Urothelium cell line (cell line): ENCODE results near the gene UXS1.

Source experiments
- DNase-seq: peaks from one replicate; pipeline ENCODE4 v3.0.0; 2011; ENCODE audit warnings: low spot score, mixed read lengths
- FAIRE-seq: peaks from 2 replicates; lab custom pipeline; 2011; peaks lifted over from hg19 to GRCh38; lab: Jason Lieb, UNC

The UXS1 gene

DNA sequence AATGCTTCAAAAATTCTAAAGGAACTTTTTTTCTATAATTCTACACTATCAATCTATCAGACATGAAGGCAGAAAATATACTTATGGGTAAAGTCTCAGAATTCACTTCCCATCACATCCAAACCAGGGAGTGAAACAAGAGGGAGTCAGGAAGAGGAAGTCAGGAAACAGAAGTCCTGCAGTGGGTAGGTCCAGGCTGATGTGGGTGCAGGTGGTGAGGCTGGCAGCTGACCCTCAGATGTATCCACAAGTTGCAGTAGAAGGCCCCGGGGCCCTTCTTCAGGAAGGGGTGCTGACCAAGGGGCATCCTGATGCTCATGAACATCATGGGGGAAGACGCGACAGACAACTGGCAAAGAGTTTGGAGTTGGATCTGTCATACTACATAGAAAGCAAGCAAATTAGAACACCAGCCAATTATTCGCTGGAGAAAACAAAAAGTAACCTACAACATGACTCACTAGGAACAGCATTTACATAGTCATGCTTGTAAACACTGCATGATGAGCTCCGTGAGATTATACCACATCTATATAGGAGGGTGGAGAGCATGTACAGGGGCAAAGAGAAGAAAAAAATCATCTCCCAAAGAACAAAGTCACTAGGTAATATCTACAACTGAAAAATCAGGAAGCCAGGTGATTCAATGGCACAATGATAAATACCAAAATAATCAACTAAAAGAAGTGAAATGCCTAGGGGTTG, 4.2 kb downstream of the UXS1 start:
- FAIRE-seq = no peak

GRCh38 chr2:106189325-106189724, 4.8 kb downstream of the UXS1 start:
- FAIRE-seq = no peak
- DNase-seq = no peak

More for the DNA sequence above, 4.2 kb downstream of the UXS1 start:
- no peak for DNase-seq

- FAIRE-seq = no peak
- no peak for DNase-seq
Measured at GRCh38 chr2:106187273-106187891, 6.7 kb downstream of the UXS1 start.

DNA sequence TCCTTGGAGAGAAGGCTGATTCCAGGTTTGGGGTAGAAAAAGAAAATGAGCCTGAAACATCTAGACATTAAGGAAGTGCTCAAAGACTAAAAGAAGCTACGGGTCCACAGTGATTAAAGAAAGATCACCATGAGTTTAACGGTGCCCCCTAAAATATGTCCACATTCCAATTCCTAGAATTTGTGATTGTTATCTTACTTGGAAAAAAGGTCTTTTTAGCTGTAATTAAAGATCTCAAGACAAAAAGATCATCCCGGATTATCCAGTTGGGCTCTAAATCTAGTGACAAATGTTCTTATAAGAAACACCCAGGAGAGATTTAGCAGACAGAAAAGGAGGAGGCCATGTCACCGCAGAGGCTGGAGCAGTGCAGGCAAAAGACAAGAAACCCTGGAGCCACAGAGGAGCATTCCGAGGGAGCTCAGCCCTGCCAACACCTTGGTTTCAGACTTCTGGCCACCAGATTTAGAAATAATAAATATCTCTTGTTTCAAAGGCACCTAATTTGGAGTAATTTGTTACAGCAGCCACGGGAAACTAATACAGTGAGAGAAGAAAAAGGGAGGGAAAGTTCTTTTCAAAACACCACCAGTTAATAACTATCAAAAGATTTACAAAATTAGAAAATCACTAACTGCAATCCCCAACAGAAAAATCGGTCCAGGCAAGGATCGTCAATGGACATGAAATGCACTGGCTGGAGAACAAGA, 8.5 kb downstream of the UXS1 start:
- FAIRE-seq (no peak), DNase-seq (no peak)

GRCh38 chr2:106184857-106185256, 9.2 kb downstream of the UXS1 start:
- FAIRE-seq (no peak), DNase-seq (no peak)

- no peak for FAIRE-seq
- no peak for DNase-seq
Measured at GRCh38 chr2:106184394-106184793, 9.7 kb downstream of the UXS1 start.

DNA sequence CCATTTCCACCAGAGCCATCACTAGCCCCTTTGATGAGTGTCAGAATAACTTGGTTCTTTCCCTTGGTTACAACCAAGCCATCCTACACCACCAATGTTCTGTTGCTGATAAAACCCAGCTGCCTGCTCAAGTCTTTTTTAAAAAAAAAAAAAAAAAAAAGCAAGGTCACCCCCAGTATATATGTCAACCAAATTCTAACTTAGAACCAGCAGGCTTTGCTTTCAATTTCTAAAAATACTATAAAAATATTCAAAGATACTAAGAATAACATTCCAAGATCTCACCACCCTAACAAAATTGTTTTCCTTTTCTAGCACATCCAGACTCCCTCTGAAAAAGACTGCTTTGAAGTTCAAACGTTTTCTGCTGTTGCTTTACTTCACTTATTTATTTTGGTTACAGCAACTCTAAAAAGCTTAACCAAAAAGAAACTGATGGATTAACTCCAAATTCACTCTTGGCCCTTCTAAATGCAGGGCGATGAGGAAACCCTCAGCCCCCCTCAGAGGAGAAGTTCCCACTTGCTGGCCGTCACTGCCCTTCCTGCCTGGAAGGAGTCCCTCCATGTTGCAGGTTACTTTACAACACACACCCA, 10.9 kb downstream of the UXS1 start:
- DNase-seq (no peak), FAIRE-seq (no peak)

DNA sequence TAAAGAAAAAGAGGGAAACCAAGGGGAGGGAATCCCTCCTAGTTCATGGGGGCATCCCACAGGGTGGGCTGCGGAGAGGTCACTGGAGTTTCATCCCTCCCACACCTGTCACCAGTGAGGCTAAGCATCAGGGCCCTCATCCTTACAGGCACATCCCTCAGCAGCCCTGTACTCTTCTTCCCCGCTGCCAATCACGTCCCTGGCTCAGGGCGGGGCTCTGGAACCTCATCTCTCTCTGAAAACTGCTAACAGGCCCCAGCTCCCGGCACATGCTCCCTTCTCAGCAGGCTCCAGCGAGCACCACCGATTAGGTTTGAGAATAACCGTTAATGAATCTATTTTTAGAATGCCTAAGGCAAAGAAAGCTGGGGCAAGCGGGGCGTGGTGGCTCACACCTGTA, 13.0 kb downstream of the UXS1 start:
- DNase-seq = no peak

DNA sequence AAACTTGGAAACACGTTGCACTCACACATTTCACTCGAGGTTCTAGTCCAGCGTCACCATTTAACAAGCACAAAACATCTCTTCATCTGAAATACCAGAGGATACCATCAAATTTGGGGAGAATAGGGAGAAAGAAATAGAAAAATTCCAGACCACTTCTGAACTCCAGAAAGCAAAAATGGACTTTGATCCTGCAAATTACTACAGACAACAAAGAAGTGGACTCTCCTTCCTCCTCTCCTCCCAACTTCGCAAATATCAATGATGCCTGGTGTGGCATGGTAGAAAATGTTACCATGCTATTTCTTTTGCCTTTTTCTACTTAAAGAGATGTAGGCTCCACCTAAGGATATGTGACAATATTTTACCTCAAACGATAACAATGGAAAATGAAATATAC, 13.5 kb downstream of the UXS1 start:
- no peak for DNase-seq
- no peak for FAIRE-seq

More for the DNA sequence above, 13.0 kb downstream of the UXS1 start:
- no peak for FAIRE-seq

DNA sequence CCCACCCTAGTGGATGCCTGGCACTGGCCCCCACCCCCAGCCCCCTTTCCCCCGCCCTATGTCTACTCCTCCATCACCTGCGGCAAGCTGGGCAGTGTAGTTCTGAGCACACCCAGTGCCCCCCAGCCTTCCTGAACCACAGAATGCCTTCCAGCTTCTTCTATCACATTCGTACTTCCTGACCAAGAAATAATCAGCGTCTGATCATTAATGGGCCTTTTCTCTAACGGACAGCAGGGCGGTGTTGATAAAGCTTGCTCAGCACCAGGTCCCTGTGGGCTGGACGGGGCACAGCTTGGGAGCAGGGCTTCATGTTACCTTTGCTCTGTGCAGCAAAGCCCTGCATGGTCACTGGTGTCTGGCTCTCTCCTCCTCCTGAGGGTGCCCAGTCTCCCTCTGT, 15.4 kb downstream of the UXS1 start:
- no peak for DNase-seq
- FAIRE-seq = no peak

GRCh38 chr2:106177581-106177980, 16.5 kb downstream of the UXS1 start:
- FAIRE-seq (no peak), DNase-seq (no peak)

DNA sequence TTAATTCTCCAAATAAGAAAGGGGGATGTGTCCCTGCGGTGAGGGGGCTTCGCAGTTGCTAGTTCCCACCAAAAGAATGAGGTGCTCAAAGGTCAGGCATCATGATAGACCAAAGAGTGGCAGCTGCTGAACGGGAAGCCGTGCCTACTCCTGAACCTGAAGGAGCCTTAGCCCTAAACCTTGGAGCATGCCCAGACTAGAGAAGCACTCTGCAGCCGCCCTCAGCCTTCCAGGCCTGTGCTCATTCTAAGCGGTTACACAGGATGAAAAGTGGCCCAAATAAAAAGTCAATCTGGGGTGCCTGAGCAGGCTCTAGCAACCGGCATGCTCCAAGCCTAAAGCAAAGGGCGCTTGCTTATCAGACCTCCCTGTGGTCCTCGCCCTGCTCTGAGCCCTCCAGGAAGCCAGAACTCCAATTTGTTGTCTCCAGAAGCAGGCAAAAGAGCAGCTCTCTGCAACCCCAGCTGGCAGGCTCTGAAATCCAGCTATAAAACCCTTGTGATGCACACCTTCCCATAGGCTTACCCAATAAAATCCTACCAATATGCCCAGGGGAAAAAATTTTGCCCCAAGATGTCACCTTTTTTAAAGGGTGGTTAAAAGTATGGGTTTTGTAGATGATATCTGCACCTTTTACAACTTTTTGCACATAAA, 17.5 kb downstream of the UXS1 start:
- DNase-seq = no peak
- no peak for FAIRE-seq

- FAIRE-seq (no peak), DNase-seq (no peak)
Measured at GRCh38 chr2:106175086-106175850, 18.8 kb downstream of the UXS1 start.

DNA sequence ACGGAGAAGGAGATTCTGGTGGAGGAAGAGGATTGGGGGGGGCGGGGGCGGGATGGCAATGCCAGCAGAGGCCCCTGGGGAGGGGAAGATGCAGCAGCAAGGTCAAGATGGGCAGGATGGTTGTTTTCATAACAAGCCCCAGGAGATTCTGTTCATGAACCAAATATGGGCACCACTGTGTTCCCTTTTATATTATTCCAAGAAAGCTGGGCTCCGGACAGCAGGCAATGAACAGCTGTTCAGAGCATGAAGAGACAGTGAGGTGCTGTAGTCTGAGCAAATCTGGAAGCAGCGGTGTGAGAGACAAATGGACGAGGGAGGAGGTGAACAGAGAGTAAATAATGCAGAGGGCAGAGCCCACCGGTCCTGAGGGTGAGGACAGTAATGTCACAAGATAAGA, 20.0 kb downstream of the UXS1 start:
- DNase-seq (no peak), FAIRE-seq (no peak)

DNA sequence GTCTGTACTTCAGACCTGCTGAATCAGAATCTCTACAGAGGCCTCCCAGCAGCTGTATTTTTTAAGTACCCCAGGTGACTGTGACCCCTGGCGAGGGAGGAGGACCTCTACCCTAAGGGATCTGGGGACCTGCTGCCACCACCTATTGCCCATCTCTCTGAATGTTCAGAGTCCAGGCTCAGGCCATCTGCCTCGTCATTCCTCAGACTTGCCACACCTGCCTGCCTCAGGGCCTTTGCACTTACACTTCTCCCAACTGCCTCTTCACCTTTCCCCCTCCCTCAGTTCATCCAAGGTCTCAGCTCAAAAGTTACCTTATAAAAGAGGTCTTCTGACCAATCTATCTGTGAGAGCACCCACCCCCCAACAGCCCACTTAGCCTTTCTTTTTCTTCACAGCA, 21.5 kb downstream of the UXS1 start:
- DNase-seq (no peak), FAIRE-seq (no peak)

GRCh38 chr2:106168657-106169056, 25.4 kb downstream of the UXS1 start:
- FAIRE-seq = no peak
- no peak for DNase-seq

GRCh38 chr2:106167067-106167466, 27.0 kb downstream of the UXS1 start:
- FAIRE-seq (no peak), DNase-seq (no peak)

GRCh38 chr2:106165561-106165960, 28.5 kb downstream of the UXS1 start:
- FAIRE-seq (no peak), DNase-seq (no peak)

- no peak for DNase-seq
- no peak for FAIRE-seq
Measured at GRCh38 chr2:106165029-106165428, 29.1 kb downstream of the UXS1 start.

DNA sequence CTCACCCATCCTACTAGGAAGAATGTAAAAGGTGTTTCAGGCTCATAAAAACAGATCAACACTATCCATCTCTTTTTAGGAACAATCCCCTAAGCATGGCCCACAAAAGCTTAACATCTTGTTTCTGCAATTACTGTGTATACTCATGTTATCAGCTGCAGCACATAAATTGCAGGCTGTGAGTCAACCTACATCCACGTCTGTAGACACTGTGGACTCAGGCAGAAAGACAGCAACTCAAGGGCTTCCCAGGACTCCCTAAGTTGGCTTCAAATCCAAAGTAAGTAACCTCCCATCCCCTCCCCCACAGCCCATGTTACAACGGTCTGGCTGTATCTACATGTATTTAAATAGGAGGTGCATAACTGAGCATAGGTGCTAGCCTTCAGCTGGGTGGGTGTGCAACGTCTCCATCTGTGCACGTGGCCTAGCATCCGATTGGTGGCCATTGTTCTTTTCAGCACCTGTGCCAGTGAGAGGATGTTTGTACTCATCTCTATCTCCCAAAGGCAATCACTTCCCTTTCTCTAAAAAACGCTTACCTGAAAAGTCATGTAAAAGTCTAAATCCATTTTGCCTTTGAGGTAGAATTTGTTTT, 30.1 kb downstream of the UXS1 start:
- no peak for FAIRE-seq

More for the DNA sequence above, 30.1 kb downstream of the UXS1 start:
- no peak for DNase-seq
